ENCODE results near the gene EIF4E3. TPM values are rescaled to one million over a fixed set of nuclear protein-coding genes. Genes with fewer than 3 reads are reported as not detected.
A peak's percentile ranks its signal among the peaks of the same experiment; 100 is the strongest.

Gene EIF4E3
- total RNA-seq, 1 donor from 2014 or later, result 3.5 TPM

DNA sequence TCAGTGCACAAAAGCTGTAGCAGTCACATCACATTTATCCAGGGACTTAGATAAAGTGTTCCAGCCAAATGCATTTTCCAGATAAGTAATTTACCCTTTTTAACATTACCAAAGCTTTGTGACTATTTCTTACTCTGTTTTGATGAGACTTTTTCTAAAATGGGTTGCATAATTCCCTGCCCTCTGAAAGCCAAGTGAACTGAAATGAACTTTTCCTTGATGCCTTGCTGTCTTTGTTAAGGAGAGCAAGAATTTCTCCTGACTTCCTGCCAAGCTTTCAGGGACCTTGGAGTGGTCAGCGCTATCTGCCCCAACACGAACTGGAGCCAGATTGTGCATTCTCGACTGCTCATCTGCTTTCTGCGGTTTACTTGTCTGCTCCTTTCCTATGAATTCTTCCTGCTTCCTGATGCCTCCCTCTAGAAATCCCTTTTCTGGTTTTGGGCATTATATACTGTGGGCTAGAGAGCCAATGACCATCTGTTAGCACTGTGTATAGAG is 34.8 kb downstream of the EIF4E3 start:
- TF ChIP-seq, protein P1, sequence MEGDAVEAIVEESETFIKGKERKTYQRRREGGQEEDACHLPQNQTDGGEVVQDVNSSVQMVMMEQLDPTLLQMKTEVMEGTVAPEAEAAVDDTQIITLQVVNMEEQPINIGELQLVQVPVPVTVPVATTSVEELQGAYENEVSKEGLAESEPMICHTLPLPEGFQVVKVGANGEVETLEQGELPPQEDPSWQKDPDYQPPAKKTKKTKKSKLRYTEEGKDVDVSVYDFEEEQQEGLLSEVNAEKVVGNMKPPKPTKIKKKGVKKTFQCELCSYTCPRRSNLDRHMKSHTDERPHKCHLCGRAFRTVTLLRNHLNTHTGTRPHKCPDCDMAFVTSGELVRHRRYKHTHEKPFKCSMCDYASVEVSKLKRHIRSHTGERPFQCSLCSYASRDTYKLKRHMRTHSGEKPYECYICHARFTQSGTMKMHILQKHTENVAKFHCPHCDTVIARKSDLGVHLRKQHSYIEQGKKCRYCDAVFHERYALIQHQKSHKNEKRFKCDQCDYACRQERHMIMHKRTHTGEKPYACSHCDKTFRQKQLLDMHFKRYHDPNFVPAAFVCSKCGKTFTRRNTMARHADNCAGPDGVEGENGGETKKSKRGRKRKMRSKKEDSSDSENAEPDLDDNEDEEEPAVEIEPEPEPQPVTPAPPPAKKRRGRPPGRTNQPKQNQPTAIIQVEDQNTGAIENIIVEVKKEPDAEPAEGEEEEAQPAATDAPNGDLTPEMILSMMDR (IDR thresholded peaks at IDR 0.05; ENCODE audit: insufficient read depth, low read depth, low read length), result no peak
- no peak for TF ChIP-seq EZH2 (IDR thresholded peaks at IDR 0.05; ENCODE audit: insufficient read depth, low read length)
- peak overlapping the region; percentile 2 for H3K4me3 ChIP-seq (ENCODE audit: insufficient read depth, low read depth, low read length)
- H3K27ac ChIP-seq (ENCODE audit: low read depth, low read length), result no peak overlapping the region
- no peaks in the 10 kb centered on the region for H3K36me3 ChIP-seq (ENCODE audit: insufficient read depth, low read length)
- peak overlapping the region; percentile 63 for H3K4me2 ChIP-seq (ENCODE audit: low read length)
- H3K27me3 ChIP-seq (ENCODE audit: insufficient read depth, low read length), result no peaks in the 10 kb centered on the region
- no peaks in the 10 kb centered on the region for H4K20me1 ChIP-seq (ENCODE audit: insufficient read depth, low read length)
- peaks cover 21% of the 10 kb centered on the region for H3K4me1 ChIP-seq (ENCODE audit: insufficient read depth, low read length)
- no peaks in the 10 kb centered on the region for H3K79me2 ChIP-seq (ENCODE audit: insufficient read depth, low read length)
- Mint-ChIP-seq H3K4me1 (ENCODE audit: low read depth, unreplicated experiment) (peaks cover 41% of the 10 kb centered on the region), H3K9me3 (ENCODE audit: unreplicated experiment) (no peaks in the 10 kb centered on the region), H3K27me3 (ENCODE audit: low read depth, unreplicated experiment) (no peaks in the 10 kb centered on the region), H3K27ac (ENCODE audit: unreplicated experiment) (peak overlapping the region; percentile 60), H3K4me3 (ENCODE audit: unreplicated experiment) (peak overlapping the region; percentile 28), H3K36me3 (ENCODE audit: low read depth, unreplicated experiment) (no peaks in the 10 kb centered on the region)
- no peak overlapping the region for H3K9ac ChIP-seq (ENCODE audit: low read length)
- H3K9me3 ChIP-seq (ENCODE audit: insufficient read depth, low read depth, low read length), result no peaks in the 10 kb centered on the region
- FAIRE-seq, result peak; percentile 93
- H2AFZ ChIP-seq (ENCODE audit: low read depth, low read length), result no peak overlapping the region
- peak; percentile 62 for DNase-seq (ENCODE audit: low read depth)

GRCh38 chr3:71689291-71689690 is 35.9 kb downstream of the EIF4E3 start:
- Mint-ChIP-seq H3K36me3 (ENCODE audit: low read depth, unreplicated experiment) (no peaks in the 10 kb centered on the region), H3K4me1 (ENCODE audit: low read depth, unreplicated experiment) (peaks cover 40% of the 10 kb centered on the region), H3K27ac (ENCODE audit: unreplicated experiment) (no peak overlapping the region), H3K4me3 (ENCODE audit: unreplicated experiment) (no peak overlapping the region), H3K9me3 (ENCODE audit: unreplicated experiment) (no peaks in the 10 kb centered on the region), H3K27me3 (ENCODE audit: low read depth, unreplicated experiment) (no peaks in the 10 kb centered on the region)
- Histone ChIP-seq H3K27ac (ENCODE audit: low read depth, low read length) (no peak overlapping the region), H3K4me2 (ENCODE audit: low read length) (no peak overlapping the region), H3K79me2 (ENCODE audit: insufficient read depth, low read length) (no peaks in the 10 kb centered on the region), H3K4me1 (ENCODE audit: insufficient read depth, low read length) (peaks cover 23% of the 10 kb centered on the region), H3K36me3 (ENCODE audit: insufficient read depth, low read length) (no peaks in the 10 kb centered on the region), H3K27me3 (ENCODE audit: insufficient read depth, low read length) (no peaks in the 10 kb centered on the region), H3K9me3 (ENCODE audit: insufficient read depth, low read depth, low read length) (no peaks in the 10 kb centered on the region), H3K9ac (ENCODE audit: low read length) (no peak overlapping the region), H4K20me1 (ENCODE audit: insufficient read depth, low read length) (no peaks in the 10 kb centered on the region), H2AFZ (ENCODE audit: low read depth, low read length) (no peak overlapping the region), H3K4me3 (ENCODE audit: insufficient read depth, low read depth, low read length) (no peak overlapping the region)
- TF ChIP-seq, protein P1 (IDR thresholded peaks at IDR 0.05; ENCODE audit: insufficient read depth, low read depth, low read length), result peak; percentile 5
- no peak for TF ChIP-seq EZH2 (IDR thresholded peaks at IDR 0.05; ENCODE audit: insufficient read depth, low read length)
- FAIRE-seq (peak; percentile 20), DNase-seq (ENCODE audit: low read depth) (no peak)

DNA sequence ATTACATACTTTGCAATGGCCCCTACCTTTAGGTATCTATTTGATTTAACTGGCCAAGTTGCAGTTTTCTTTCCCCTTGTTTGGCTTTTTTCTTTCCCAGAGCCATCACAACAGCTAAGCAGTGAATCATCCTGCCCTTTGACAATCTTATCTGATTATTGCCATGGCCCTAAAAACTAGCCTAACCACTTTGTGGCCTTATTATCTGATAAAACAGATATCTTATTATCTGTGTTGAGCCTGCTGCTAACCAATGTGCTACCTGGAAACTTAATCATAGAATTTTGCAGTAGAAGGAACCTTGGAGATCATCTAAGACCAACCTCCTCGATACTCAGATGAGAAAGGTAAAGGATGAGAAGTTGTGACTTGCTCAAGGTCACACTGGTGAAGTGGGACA is 37.1 kb downstream of the EIF4E3 start:
- peak; percentile 56 for FAIRE-seq
- no peaks in the 10 kb centered on the region for H3K9me3 ChIP-seq (ENCODE audit: insufficient read depth, low read depth, low read length)

More for the DNA sequence above, 37.1 kb downstream of the EIF4E3 start:
- Histone ChIP-seq H3K36me3 (ENCODE audit: insufficient read depth, low read length) (no peaks in the 10 kb centered on the region), H3K79me2 (ENCODE audit: insufficient read depth, low read length) (no peaks in the 10 kb centered on the region), H3K4me2 (ENCODE audit: low read length) (no peak overlapping the region), H3K27ac (ENCODE audit: low read depth, low read length) (no peak overlapping the region), H2AFZ (ENCODE audit: low read depth, low read length) (no peak overlapping the region), H4K20me1 (ENCODE audit: insufficient read depth, low read length) (no peaks in the 10 kb centered on the region), H3K9ac (ENCODE audit: low read length) (no peak overlapping the region), H3K4me1 (ENCODE audit: insufficient read depth, low read length) (peaks cover 18% of the 10 kb centered on the region), H3K4me3 (ENCODE audit: insufficient read depth, low read depth, low read length) (no peak overlapping the region), H3K27me3 (ENCODE audit: insufficient read depth, low read length) (no peaks in the 10 kb centered on the region)
- no peak for DNase-seq (ENCODE audit: low read depth)
- Mint-ChIP-seq H3K27ac (ENCODE audit: unreplicated experiment) (no peak overlapping the region), H3K4me3 (ENCODE audit: unreplicated experiment) (no peak overlapping the region), H3K27me3 (ENCODE audit: low read depth, unreplicated experiment) (no peaks in the 10 kb centered on the region), H3K36me3 (ENCODE audit: low read depth, unreplicated experiment) (no peaks in the 10 kb centered on the region), H3K4me1 (ENCODE audit: low read depth, unreplicated experiment) (peaks cover 47% of the 10 kb centered on the region), H3K9me3 (ENCODE audit: unreplicated experiment) (no peaks in the 10 kb centered on the region)
- TF ChIP-seq EZH2 (IDR thresholded peaks at IDR 0.05; ENCODE audit: insufficient read depth, low read length), result no peak
- TF ChIP-seq, protein P1 (IDR thresholded peaks at IDR 0.05; ENCODE audit: insufficient read depth, low read depth, low read length), result no peak

Data from astrocyte (in vitro differentiated cells and primary cell).